ENCODE measurements around the gene CTBP2. TPM values are rescaled to one million over a fixed set of nuclear protein-coding genes. Genes with fewer than 3 reads are reported as not detected.
A peak's percentile ranks its signal among the peaks of the same experiment; 100 is the strongest.

Gene CTBP2
- total RNA-seq, 4 donors from 2014 or later = 74.8 to 103 (median 79.2) TPM

DNA sequence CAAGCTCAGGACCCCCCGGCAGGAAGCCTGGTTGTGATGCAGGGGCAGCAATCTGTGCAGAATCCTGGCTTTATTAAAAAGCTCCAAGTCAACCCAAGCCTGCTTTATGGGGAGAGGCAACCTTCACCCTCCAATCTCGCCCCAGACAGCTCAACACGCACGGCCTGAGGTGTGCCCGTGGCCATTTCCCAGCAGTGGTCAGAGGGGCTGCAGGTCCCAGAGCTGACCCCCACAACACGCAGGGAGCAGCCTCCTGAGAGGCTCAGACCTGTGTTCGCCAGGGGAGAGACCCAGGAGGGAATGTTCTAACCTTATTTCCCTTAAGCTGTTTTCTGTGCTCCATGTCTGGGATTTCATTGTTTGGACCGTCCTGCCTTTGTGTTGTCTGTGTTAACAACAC, 108.2 kb downstream of the CTBP2 start:
- no peak overlapping the region for H3K27ac ChIP-seq
- 90 to 100% methylated on average over 1 to 2 of the region's 8 CpGs for WGBS, 2 donors (ENCODE audit: low coverage in 1 of 2)
- no peaks in the 10 kb centered on the region for H3K9me3 ChIP-seq
- no peaks in the 10 kb centered on the region for H3K36me3 ChIP-seq
- H3K4me1 ChIP-seq = peaks cover 8 to 87% (median 49%) of the 10 kb centered on the region in 3 donors
- no peak for ATAC-seq
- no peaks in the 10 kb centered on the region for H3K27me3 ChIP-seq
- no peak overlapping the region for H3K4me3 ChIP-seq
- TF ChIP-seq EP300 (IDR thresholded peaks at IDR 0.05) (no peak), POLR2AphosphoS5 (IDR thresholded peaks at IDR 0.05) (no peak), POLR2A (IDR thresholded peaks at IDR 0.05) (no peak)
- TF ChIP-seq, protein P1, sequence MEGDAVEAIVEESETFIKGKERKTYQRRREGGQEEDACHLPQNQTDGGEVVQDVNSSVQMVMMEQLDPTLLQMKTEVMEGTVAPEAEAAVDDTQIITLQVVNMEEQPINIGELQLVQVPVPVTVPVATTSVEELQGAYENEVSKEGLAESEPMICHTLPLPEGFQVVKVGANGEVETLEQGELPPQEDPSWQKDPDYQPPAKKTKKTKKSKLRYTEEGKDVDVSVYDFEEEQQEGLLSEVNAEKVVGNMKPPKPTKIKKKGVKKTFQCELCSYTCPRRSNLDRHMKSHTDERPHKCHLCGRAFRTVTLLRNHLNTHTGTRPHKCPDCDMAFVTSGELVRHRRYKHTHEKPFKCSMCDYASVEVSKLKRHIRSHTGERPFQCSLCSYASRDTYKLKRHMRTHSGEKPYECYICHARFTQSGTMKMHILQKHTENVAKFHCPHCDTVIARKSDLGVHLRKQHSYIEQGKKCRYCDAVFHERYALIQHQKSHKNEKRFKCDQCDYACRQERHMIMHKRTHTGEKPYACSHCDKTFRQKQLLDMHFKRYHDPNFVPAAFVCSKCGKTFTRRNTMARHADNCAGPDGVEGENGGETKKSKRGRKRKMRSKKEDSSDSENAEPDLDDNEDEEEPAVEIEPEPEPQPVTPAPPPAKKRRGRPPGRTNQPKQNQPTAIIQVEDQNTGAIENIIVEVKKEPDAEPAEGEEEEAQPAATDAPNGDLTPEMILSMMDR (IDR thresholded peaks at IDR 0.05) = no peak

DNA sequence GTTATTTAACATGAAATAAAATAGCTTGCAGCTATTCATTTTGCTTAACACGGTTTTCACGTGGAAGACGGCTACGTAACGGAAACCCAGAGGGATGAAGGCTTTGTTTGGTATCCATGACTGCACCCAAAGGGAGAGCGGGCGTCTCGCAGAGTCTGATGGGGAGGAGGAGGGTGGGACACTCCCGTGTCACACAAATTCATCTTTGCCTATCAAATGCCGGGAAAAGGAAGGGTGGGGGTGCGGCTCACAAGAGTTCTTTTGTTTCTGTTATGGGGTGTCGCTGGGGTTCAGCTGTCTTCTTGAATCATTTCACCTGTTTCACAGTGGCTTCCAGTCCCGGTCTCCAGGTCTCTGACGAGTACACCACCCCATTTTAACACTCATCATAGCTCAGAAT, 110.0 kb downstream of the CTBP2 start:
- 79 to 92% methylated on average over 11 to 12 of the region's 14 CpGs for whole genome bisulfite sequencing, 2 donors (ENCODE audit: low coverage in 1 of 2)
- H3K4me3 ChIP-seq = no peak overlapping the region
- no peak for ATAC-seq
- H3K4me1 ChIP-seq = peaks cover 3 to 86% (median 38%) of the 10 kb centered on the region in 3 donors
- TF ChIP-seq, protein P1 (IDR thresholded peaks at IDR 0.05) = no peak
- TF ChIP-seq POLR2AphosphoS5 (IDR thresholded peaks at IDR 0.05) = no peak
- TF ChIP-seq POLR2A (IDR thresholded peaks at IDR 0.05) = no peak
- TF ChIP-seq EP300 (IDR thresholded peaks at IDR 0.05) = no peak
- H3K27ac ChIP-seq = peak overlapping the region in 1 of 4 donors; percentile 2
- no peaks in the 10 kb centered on the region for H3K27me3 ChIP-seq
- H3K36me3 ChIP-seq = no peaks in the 10 kb centered on the region
- H3K9me3 ChIP-seq = no peaks in the 10 kb centered on the region

DNA sequence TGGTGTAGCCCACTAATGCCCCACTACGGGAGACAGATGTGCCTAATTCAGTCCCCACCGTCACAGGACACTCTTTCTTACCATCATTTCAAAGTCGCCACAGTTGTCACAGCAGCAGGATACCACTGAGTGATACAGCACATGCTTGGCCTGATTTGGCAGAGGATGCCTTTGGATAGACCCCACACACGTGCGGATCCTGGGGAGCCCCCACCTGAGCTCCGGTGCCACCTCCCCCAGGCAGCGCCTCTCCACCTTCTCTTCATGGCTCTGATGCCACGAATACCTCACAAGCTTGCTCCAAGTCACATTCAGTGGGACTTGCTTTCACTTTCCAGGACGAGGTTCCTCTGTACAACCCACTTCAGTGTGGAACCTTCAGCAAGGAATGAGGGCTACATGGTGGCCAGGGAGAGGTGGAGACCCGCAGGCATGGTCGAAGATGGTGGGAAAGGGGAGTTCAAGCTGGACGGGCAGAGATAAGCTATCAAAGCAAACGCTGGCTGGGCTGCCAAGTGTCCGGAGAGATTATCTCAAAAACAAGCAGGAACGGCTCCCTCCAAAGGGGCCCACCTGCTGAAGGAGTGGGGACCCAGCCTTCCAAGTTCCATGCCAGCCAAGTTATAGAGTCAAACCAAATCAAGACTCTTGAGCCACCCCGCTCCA, 111.0 kb downstream of the CTBP2 start:
- Histone ChIP-seq H3K27me3 (no peaks in the 10 kb centered on the region), H3K9me3 (no peaks in the 10 kb centered on the region), H3K27ac (peak overlapping the region in 3 of 4 donors; percentile 65 to 76 (median 71)), H3K4me1 (peaks cover 3 to 86% (median 39%) of the 10 kb centered on the region in 3 donors), H3K4me3 (no peak overlapping the region), H3K36me3 (no peaks in the 10 kb centered on the region)
- TF ChIP-seq, protein P1 (IDR thresholded peaks at IDR 0.05) = no peak
- ATAC-seq = no peak
- 20 to 50% methylated on average over 1 to 3 of the region's 16 CpGs for WGBS, 2 donors (ENCODE audit: low coverage in 1 of 2)

DNA sequence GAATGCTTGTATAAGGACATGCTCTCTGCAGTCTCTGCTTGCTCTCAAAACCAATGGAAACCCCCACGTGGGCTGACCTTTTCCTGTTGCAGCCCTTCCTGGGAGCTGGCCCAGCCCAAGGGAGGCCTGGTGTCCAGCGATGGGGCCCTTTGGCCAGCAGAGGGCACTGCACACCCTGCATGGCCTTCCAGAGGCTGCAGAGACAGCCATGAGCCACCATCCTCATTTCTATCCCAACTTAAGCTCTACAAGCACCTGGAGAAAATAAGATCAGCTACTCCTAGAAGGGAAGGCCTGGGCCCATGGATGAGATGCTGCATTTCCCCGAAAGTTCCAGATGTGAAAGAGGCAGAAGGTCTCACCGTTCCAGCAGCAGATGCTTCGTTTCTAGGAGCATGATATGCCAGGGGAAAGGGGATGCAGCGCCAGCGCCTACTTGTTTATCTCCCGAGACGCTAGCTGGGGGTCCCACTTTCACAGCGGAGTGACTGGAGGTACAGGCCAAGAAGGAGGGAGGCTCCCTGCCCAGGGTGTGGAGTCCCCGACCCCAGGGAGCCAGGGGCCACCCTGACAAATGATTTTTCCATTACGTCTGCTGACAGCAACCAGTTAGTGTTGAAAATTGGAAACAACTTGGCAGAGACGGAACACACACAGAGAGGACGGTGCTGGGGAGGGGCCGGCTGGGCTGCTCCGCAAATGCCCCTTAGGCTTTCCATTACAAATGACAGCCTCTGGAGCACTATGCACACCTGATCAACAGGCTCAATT, 112.1 kb downstream of the CTBP2 start:
- Histone ChIP-seq H3K27ac (peak overlapping the region in 3 of 4 donors; percentile 65 to 76 (median 71)), H3K4me3 (no peak overlapping the region), H3K4me1 (peaks cover 3 to 86% (median 41%) of the 10 kb centered on the region in 3 donors), H3K9me3 (no peaks in the 10 kb centered on the region), H3K36me3 (no peaks in the 10 kb centered on the region), H3K27me3 (no peaks in the 10 kb centered on the region)
- no peak for TF ChIP-seq POLR2A (IDR thresholded peaks at IDR 0.05)
- TF ChIP-seq EP300 (IDR thresholded peaks at IDR 0.05) = no peak
- peak; percentile 50 for TF ChIP-seq POLR2AphosphoS5 (IDR thresholded peaks at IDR 0.05)
- TF ChIP-seq, protein P1 (IDR thresholded peaks at IDR 0.05) = peak in 3 of 4 experiments; percentile 96 to 98 (median 97)
- ATAC-seq = peak; percentile 90
- WGBS, 2 donors (ENCODE audit: low coverage in 1 of 2) = 19 to 30% methylated on average over 6 of the region's 16 CpGs

Measured in gastroesophageal sphincter (tissue), 4 donors.